Astrocyte of the spinal cord (primary cell): ENCODE results near the gene KLHL30.

Experiments
- DNase-seq: peaks from one replicate; pipeline ENCODE4 v3.0.0; 2011; ENCODE audit warnings: low read depth, low spot score
- H3K4me3 ChIP-seq: 2 replicates; pipeline ENCODE4 v1.5.1; 2011; ENCODE audit warnings: low read depth, mild to moderate bottlenecking, low read length, moderate library complexity
- in situ Hi-C: cut with HindIII; loops from 2 replicates; pipeline ENCODE4 v1.10.0; 2017; ENCODE audit warnings: low sequenced_read_pairs
- TF ChIP-seq, protein P1 (sequence below): IDR thresholded peaks from 2 replicates; pipeline ENCODE4 v1.5.1; 2012; ENCODE audit warnings: low read depth, mild to moderate bottlenecking, low read length, inconsistent platforms

KLHL30 gene

DNA sequence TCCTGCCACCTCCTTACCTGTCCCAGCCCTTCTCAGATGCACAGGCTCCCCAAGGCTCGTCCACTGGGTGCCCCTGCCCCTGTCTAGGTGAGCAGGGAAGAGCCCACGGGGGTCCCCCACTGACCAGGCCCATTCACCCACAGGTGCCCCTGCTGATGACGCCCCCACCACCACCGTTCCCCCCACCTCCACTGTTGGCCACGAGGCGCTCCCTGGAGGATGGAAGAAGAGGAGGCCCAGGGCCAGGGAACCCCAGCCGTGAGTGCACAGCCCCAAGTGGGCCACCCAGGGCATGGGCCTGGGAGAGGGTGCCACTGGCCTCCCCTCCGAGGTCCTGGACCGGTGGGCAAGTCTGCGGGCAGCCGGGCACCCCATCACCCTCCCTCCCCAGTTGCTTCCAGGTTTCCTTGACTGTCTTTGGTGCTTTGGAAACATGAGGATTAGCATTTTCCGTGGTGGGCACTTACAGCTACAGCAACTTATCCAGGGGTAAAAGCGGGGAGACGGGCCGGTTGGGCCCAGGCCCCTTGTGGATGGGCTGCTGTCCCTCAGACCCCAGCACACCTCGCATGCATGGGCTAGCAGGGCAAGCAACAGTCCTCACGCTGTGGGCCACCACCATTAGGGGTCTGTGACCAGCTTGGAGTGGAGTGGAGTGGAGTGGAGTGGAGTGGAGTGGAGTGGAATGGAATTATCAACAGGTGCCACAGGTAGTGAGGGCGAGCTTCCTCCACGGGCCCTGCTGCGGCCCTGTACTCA, 13.2 kb upstream of the KLHL30 start:
- no peak overlapping the region for H3K4me3 ChIP-seq
- TF ChIP-seq, protein P1, sequence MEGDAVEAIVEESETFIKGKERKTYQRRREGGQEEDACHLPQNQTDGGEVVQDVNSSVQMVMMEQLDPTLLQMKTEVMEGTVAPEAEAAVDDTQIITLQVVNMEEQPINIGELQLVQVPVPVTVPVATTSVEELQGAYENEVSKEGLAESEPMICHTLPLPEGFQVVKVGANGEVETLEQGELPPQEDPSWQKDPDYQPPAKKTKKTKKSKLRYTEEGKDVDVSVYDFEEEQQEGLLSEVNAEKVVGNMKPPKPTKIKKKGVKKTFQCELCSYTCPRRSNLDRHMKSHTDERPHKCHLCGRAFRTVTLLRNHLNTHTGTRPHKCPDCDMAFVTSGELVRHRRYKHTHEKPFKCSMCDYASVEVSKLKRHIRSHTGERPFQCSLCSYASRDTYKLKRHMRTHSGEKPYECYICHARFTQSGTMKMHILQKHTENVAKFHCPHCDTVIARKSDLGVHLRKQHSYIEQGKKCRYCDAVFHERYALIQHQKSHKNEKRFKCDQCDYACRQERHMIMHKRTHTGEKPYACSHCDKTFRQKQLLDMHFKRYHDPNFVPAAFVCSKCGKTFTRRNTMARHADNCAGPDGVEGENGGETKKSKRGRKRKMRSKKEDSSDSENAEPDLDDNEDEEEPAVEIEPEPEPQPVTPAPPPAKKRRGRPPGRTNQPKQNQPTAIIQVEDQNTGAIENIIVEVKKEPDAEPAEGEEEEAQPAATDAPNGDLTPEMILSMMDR, result no peak
- no peak for DNase-seq
- in situ Hi-C loops, result no loop called here

- in situ Hi-C loops, result no loop called here
- TF ChIP-seq, protein P1, result no peak
- no peak for DNase-seq
- H3K4me3 ChIP-seq, result no peak overlapping the region
These were observed 12.1 kb upstream of the KLHL30 start for GRCh38 chr2:238126338-238126737.

GRCh38 chr2:238126775-238127164, 11.7 kb upstream of the KLHL30 start:
- no peak for DNase-seq
- H3K4me3 ChIP-seq, result no peak overlapping the region
- in situ Hi-C loops, result no loop called here
- TF ChIP-seq, protein P1, result no peak

GRCh38 chr2:238127165-238128060, 11.1 kb upstream of the KLHL30 start:
- peak; percentile 37 for DNase-seq
- in situ Hi-C loops, result no loop called here
- TF ChIP-seq, protein P1, result no peak
- no peak overlapping the region for H3K4me3 ChIP-seq

DNA sequence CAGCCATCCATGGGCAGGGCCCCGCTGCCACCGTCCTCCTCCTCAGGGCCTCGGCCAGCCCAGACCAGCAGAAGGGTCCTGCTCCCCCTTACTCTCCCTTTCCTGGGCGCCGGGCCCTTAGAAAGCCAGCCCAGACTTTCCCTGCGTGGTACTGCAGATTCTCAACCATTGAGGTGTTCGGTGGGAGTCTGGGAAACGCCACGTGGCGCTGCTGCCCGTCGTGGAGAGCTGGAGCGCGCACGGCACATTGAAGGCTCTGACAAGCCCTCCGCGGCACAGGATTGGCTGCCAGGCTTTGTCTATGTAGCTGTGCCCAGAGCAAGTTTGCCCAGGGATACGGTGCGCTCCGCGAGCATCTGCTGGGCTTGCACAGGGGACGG, 10.4 kb upstream of the KLHL30 start:
- H3K4me3 ChIP-seq, result no peak overlapping the region
- no peak for DNase-seq
- TF ChIP-seq, protein P1, result no peak
- in situ Hi-C loops, result no loop called here

DNA sequence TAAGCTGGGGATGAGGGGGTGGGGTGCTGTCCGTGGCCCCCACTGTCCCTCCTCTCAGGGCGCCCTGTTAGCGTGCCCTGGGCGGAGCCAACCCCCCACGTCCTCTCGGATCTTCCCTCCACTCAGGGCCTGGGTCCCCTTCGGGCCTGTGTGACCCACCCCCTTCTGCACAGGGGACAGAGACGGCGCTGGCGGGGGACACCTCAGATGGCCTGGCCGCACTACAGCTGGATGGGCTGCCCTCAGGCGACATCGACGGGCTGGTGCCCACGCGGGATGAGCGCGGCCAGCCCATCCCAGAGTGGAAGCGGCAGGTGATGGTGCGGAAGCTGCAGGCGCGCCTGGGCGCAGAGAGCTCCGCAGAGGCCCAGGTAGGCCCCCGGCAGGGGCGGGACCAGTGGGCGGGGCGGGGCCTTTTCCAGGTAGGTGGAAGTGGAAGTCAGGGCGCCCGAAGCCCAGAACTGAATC, 9.9 kb upstream of the KLHL30 start:
- in situ Hi-C loops, result no loop called here
- TF ChIP-seq, protein P1, result no peak
- no peak overlapping the region for H3K4me3 ChIP-seq
- no peak for DNase-seq
